Tibial artery (tissue), 4 donors: ENCODE data around the gene MICAL3.

Source experiments
- DNase-seq, 2 donors: peaks; one replicate each; pipeline ENCODE4 v3.0.0-alpha.2; 2019
- H3K27ac ChIP-seq, 2 donors: fragments of 200-600 bp; sonication (generic) in 1 of 2; 1 replicate in 1 of 2; 2 replicates in 1 of 2; pipeline ENCODE4 v1.5.1; 2018 to 2019; ENCODE audit warnings: mild to moderate bottlenecking in 1 of 2
- H3K27me3 ChIP-seq, 2 donors: fragments of 200-600 bp; sonication (generic) in 1 of 2; one replicate each; pipeline versions ENCODE4 v1.5.1 to v1.6.0; 2016 to 2019
- H3K36me3 ChIP-seq, 3 donors: fragments of 200-600 bp; sonication (generic) in 2 of 3; one replicate each; pipeline ENCODE4 v1.5.1; 2016 to 2019; ENCODE audit warnings: mild to moderate bottlenecking in 2 of 3
- H3K4me1 ChIP-seq, 4 donors: fragments of 200-600 bp; sonication (generic) in 2 of 4; 1 replicate in 3 of 4; 2 replicates in 1 of 4; pipeline ENCODE4 v1.5.1; 2016 to 2019
- H3K4me3 ChIP-seq, 2 donors: fragments of 200-600 bp; sonication (generic) in 1 of 2; 1 replicate in 1 of 2; 2 replicates in 1 of 2; pipeline ENCODE4 v1.5.1; 2018 to 2019; ENCODE audit warnings: mild to moderate bottlenecking in 2 of 2
- H3K9me3 ChIP-seq, 3 donors: fragments of 200-600 bp; sonication (generic) in 1 of 3; one replicate each; pipeline ENCODE4 v1.5.1; 2016 to 2019
- CTCF ChIP-seq, 2 experiments: fragments of 200-600 bp in 1 of 2; fragments of 450-650 bp in 1 of 2; IDR thresholded peaks; one replicate each; pipeline ENCODE4 v1.5.1; 2017 to 2019; ENCODE audit warnings: antibody characterized with exemption in 2 of 2, mild to moderate bottlenecking in 1 of 2, moderate library complexity in 1 of 2
- intact Hi-C: fragments of 100-400 bp; cut with DNase I; formaldehyde crosslinking; loops from one replicate; pipeline ENCODE4 v1.15.0; 2023; ENCODE audit warnings: low total_unique reads

The MICAL3 gene

GRCh38 chr22:17831501-17832251 lies 192.7 kb downstream of the MICAL3 start:
- Histone ChIP-seq H3K4me3 (no peak overlapping the region), H3K9me3 (no peaks in the 10 kb centered on the region), H3K27me3 (no peaks in the 10 kb centered on the region), H3K4me1 (peaks cover 4 to 48% (median 28%) of the 10 kb centered on the region in 4 donors), H3K36me3 (peaks cover 3 to 42% (median 10%) of the 10 kb centered on the region in 3 donors), H3K27ac (peak overlapping the region; percentile 71 to 81)
- no peak for TF ChIP-seq CTCF (IDR thresholded peaks at IDR 0.05)
- intact Hi-C loops, result loop anchor here (10.0 kb wide), 1 partner anchor 173 kb away; no protein-coding TSS in a partner anchor
- DNase-seq, result peak; percentile 42 to 85

GRCh38 chr22:17830043-17830961 lies 194.1 kb downstream of the MICAL3 start:
- Histone ChIP-seq H3K9me3 (no peaks in the 10 kb centered on the region), H3K27ac (peak overlapping the region; percentile 71 to 81), H3K4me1 (peaks cover 4 to 35% (median 22%) of the 10 kb centered on the region in 4 donors), H3K36me3 (peaks cover 11 to 56% (median 20%) of the 10 kb centered on the region in 3 donors), H3K4me3 (no peak overlapping the region), H3K27me3 (no peaks in the 10 kb centered on the region)
- DNase-seq, result peak; percentile 91 to 93
- intact Hi-C loops, result loop anchor here (10.0 kb wide), 1 partner anchor 174 kb away; no protein-coding TSS in a partner anchor
- peak; percentile 99 to 100 for TF ChIP-seq CTCF (IDR thresholded peaks at IDR 0.05)

GRCh38 chr22:17829695-17830042 lies 194.7 kb downstream of the MICAL3 start:
- no peak for TF ChIP-seq CTCF (IDR thresholded peaks at IDR 0.05)
- Histone ChIP-seq H3K27me3 (no peaks in the 10 kb centered on the region), H3K9me3 (no peaks in the 10 kb centered on the region), H3K4me1 (peaks cover 4 to 30% (median 21%) of the 10 kb centered on the region in 4 donors), H3K4me3 (no peak overlapping the region), H3K36me3 (peaks cover 11 to 58% (median 26%) of the 10 kb centered on the region in 3 donors), H3K27ac (peak overlapping the region in 1 of 2 donors; percentile 81)
- intact Hi-C loops, result loop anchor here (2.0 to 10.0 kb wide), 3 partner anchors 63 to 248 kb away; partner anchors contain the start of gene PEX26
- DNase-seq, result no peak

- H3K4me1 ChIP-seq, result peaks cover 4 to 28% (median 21%) of the 10 kb centered on the region in 4 donors
- H3K36me3 ChIP-seq, result peaks cover 11 to 54% (median 26%) of the 10 kb centered on the region in 3 donors
- no peak overlapping the region for H3K27ac ChIP-seq
- TF ChIP-seq CTCF (IDR thresholded peaks at IDR 0.05), result no peak
- H3K27me3 ChIP-seq, result no peaks in the 10 kb centered on the region
- no peak overlapping the region for H3K4me3 ChIP-seq
- intact Hi-C loops, result loop anchor here (2.0 to 5.0 kb wide), 2 partner anchors 64 to 249 kb away; partner anchors contain the start of gene PEX26
- H3K9me3 ChIP-seq, result no peaks in the 10 kb centered on the region
- DNase-seq, result no peak
These were observed 195.8 kb downstream of the MICAL3 start for GRCh38 chr22:17828502-17829080.

- H3K4me3 ChIP-seq, result no peak overlapping the region
- no peak overlapping the region for H3K27ac ChIP-seq
- no peaks in the 10 kb centered on the region for H3K9me3 ChIP-seq
- H3K27me3 ChIP-seq, result no peaks in the 10 kb centered on the region
- no peak for DNase-seq
- intact Hi-C loops, result loop anchor here (5.0 kb wide), 1 partner anchor 250 kb away; the partner anchor contains the start of gene PEX26
- TF ChIP-seq CTCF (IDR thresholded peaks at IDR 0.05), result no peak
- peaks cover 15 to 62% (median 33%) of the 10 kb centered on the region in 3 donors for H3K36me3 ChIP-seq
- peaks cover 4 to 28% (median 20%) of the 10 kb centered on the region in 4 donors for H3K4me1 ChIP-seq
These were observed 196.9 kb downstream of the MICAL3 start for GRCh38 chr22:17827466-17827865.
